ENCODE results near the gene SCIN. TPM values are rescaled to one million over a fixed set of nuclear protein-coding genes. Genes with fewer than 3 reads are reported as not detected.

SCIN gene
- total RNA-seq, 2 experiments from 2014 or later = not detected

DNA sequence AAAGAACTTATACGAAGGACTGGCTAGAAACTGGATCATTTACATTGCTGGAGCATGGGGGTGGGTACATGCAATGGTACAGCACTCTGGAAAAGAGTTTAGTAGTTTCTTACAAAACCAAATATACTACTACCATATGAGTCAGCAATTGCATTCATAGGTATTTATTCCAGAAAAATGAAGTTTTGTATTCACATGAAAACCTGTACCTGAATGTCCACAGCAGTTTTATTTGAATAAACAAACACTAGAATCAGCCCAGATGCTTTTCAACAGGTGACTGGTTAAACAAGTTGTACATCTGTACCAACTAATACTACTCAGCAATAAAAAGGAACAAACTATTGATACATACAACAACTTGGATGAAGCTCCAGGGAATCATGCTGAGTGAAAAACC is 3.4 kb downstream of the SCIN start:
- H2AFZ ChIP-seq (ENCODE audit: low read length) = no peak overlapping the region
- ChIA-PET POLR2A (no interaction called here), CTCF (ENCODE audit: unreplicated experiment) (no interaction called here)
- no peaks in the 10 kb centered on the region for H3K9me3 ChIP-seq (ENCODE audit: low read length)
- H3K79me2 ChIP-seq (ENCODE audit: insufficient read depth, low read depth, low read length) = no peaks in the 10 kb centered on the region
- H3K4me1 ChIP-seq (ENCODE audit: insufficient read depth, low read length, poor library complexity, severe bottlenecking) = no peaks in the 10 kb centered on the region
- no peak overlapping the region for H3K4me3 ChIP-seq (ENCODE audit: low read depth, low read length, poor library complexity, severe bottlenecking)
- DNase-seq (ENCODE audit: low spot score) = no peak
- H3K4me2 ChIP-seq (ENCODE audit: low read length) = no peak overlapping the region
- intact Hi-C loops (cut with micrococcal nuclease; ENCODE audit: unreplicated experiment) = no loop called here
- H3K9me2 ChIP-seq (ENCODE audit: insufficient read depth, low read length) = no peaks in the 10 kb centered on the region
- BruUV-seq (replicated peaks) = no TSS peak
- H4K20me1 ChIP-seq (ENCODE audit: insufficient read depth, low read length) = no peaks in the 10 kb centered on the region
- H3K27ac ChIP-seq (ENCODE audit: low read depth, low read length, poor library complexity, severe bottlenecking) = no peak overlapping the region
- TF ChIP-seq, protein P1, sequence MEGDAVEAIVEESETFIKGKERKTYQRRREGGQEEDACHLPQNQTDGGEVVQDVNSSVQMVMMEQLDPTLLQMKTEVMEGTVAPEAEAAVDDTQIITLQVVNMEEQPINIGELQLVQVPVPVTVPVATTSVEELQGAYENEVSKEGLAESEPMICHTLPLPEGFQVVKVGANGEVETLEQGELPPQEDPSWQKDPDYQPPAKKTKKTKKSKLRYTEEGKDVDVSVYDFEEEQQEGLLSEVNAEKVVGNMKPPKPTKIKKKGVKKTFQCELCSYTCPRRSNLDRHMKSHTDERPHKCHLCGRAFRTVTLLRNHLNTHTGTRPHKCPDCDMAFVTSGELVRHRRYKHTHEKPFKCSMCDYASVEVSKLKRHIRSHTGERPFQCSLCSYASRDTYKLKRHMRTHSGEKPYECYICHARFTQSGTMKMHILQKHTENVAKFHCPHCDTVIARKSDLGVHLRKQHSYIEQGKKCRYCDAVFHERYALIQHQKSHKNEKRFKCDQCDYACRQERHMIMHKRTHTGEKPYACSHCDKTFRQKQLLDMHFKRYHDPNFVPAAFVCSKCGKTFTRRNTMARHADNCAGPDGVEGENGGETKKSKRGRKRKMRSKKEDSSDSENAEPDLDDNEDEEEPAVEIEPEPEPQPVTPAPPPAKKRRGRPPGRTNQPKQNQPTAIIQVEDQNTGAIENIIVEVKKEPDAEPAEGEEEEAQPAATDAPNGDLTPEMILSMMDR (conservative IDR thresholded peaks at IDR 0.05; ENCODE audit: low read length) = no peak
- no peak for TF ChIP-seq EZH2phosphoT487 (IDR thresholded peaks at IDR 0.05; ENCODE audit: borderline replicate concordance, low read depth, low read length)
- no peaks in the 10 kb centered on the region for H3K36me3 ChIP-seq (ENCODE audit: insufficient read depth, low read length)

DNA sequence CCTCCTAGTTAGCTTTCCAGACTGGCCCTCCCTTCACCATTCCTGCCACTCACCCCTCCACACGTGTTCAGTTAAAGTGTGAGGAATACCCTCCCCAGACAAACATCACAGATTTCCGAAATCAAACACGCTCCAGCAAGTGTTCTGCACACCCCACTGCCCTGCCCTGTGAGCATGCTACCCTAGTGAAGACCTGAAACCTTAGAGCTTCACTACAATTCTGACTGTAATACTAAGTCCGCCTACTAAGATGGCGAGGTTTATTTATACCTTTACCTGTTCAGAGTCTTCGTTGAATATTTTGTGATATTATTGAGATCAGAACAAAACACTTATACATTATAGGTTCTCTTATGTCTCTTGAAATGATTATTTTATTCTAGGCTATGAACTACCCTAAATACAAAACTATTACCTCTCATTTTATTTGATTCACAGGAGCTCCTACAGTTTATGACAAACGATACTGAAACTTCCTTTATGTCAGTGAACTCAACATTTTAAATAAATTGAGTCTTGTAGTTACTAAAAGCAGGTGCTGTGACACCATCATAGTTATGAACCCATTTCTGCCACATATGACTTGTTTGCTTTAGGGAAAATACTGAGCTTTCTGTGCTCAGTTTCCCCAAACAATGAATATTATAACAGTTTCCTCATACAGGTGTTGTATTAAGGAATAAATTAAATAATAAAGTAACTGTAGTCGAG is 8.6 kb downstream of the SCIN start:
- H2AFZ ChIP-seq (ENCODE audit: low read length) = no peak overlapping the region; the same call in 1 of the 2 replicates
- no peaks in the 10 kb centered on the region for H3K9me3 ChIP-seq (ENCODE audit: low read length)
- no peaks in the 10 kb centered on the region; the same call in 1 of the 2 replicates for H3K9me2 ChIP-seq (ENCODE audit: insufficient read depth, low read length)
- POLR2A ChIA-PET = interaction anchor here (1.1 kb wide), 1 partner anchor 16 kb away, joined by 3 read pairs; no protein-coding TSS in a partner anchor
- intact Hi-C loops (cut with micrococcal nuclease; ENCODE audit: unreplicated experiment) = no loop called here
- H3K79me2 ChIP-seq (ENCODE audit: insufficient read depth, low read depth, low read length) = no peaks in the 10 kb centered on the region
- H3K27ac ChIP-seq (ENCODE audit: low read depth, low read length, poor library complexity, severe bottlenecking) = no peak overlapping the region
- no peaks in the 10 kb centered on the region for H3K36me3 ChIP-seq (ENCODE audit: insufficient read depth, low read length)
- no peak overlapping the region for H3K4me3 ChIP-seq (ENCODE audit: low read depth, low read length, poor library complexity, severe bottlenecking)
- no peak for TF ChIP-seq EZH2phosphoT487 (IDR thresholded peaks at IDR 0.05; ENCODE audit: borderline replicate concordance, low read depth, low read length)
- no peaks in the 10 kb centered on the region for H3K4me1 ChIP-seq (ENCODE audit: insufficient read depth, low read length, poor library complexity, severe bottlenecking)
- no peak for DNase-seq (ENCODE audit: low spot score)
- CTCF ChIA-PET (ENCODE audit: unreplicated experiment) = no interaction called here
- no TSS peak for BruUV-seq (replicated peaks)
- H4K20me1 ChIP-seq (ENCODE audit: insufficient read depth, low read length) = no peaks in the 10 kb centered on the region
- no peak overlapping the region for H3K4me2 ChIP-seq (ENCODE audit: low read length)

DNA sequence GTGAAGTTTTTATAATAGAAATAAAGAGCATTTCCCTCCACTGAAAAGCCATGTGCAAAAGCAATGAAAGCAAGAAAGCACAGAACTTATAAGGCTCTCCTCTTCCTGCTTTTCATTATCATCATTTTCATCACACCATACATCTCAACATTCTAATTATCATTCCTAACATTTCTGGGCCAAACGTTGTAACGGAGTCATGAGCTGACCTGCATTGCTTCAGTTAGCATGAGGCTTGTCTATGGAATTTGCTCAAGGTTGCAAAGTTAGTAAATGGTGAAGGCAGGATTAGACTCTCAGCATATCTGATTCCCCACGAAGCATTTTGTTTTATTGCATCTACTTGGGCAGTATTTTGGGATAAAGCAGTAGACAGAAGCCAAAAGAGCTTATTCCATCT is 11.4 kb downstream of the SCIN start:
- Histone ChIP-seq H4K20me1 (ENCODE audit: insufficient read depth, low read length) (no peaks in the 10 kb centered on the region), H3K9me3 (ENCODE audit: low read length) (no peaks in the 10 kb centered on the region), H3K4me3 (ENCODE audit: low read depth, low read length, poor library complexity, severe bottlenecking) (no peak overlapping the region), H3K4me1 (ENCODE audit: insufficient read depth, low read length, poor library complexity, severe bottlenecking) (no peaks in the 10 kb centered on the region), H2AFZ (ENCODE audit: low read length) (no peak overlapping the region), H3K4me2 (ENCODE audit: low read length) (no peak overlapping the region), H3K9me2 (ENCODE audit: insufficient read depth, low read length) (no peaks in the 10 kb centered on the region; the same call in 1 of the 2 replicates), H3K36me3 (ENCODE audit: insufficient read depth, low read length) (no peaks in the 10 kb centered on the region), H3K79me2 (ENCODE audit: insufficient read depth, low read depth, low read length) (no peaks in the 10 kb centered on the region), H3K27ac (ENCODE audit: low read depth, low read length, poor library complexity, severe bottlenecking) (no peak overlapping the region)
- CTCF ChIA-PET (ENCODE audit: unreplicated experiment) = no interaction called here
- POLR2A ChIA-PET = no interaction called here
- intact Hi-C loops (cut with micrococcal nuclease; ENCODE audit: unreplicated experiment) = no loop called here
- TF ChIP-seq EZH2phosphoT487 (IDR thresholded peaks at IDR 0.05; ENCODE audit: borderline replicate concordance, low read depth, low read length) = no peak
- TF ChIP-seq, protein P1 (conservative IDR thresholded peaks at IDR 0.05; ENCODE audit: low read length) = no peak
- no peak for DNase-seq (ENCODE audit: low spot score)
- BruUV-seq (replicated peaks) = no TSS peak
